ENCODE data around the gene ACOX3.

DNA sequence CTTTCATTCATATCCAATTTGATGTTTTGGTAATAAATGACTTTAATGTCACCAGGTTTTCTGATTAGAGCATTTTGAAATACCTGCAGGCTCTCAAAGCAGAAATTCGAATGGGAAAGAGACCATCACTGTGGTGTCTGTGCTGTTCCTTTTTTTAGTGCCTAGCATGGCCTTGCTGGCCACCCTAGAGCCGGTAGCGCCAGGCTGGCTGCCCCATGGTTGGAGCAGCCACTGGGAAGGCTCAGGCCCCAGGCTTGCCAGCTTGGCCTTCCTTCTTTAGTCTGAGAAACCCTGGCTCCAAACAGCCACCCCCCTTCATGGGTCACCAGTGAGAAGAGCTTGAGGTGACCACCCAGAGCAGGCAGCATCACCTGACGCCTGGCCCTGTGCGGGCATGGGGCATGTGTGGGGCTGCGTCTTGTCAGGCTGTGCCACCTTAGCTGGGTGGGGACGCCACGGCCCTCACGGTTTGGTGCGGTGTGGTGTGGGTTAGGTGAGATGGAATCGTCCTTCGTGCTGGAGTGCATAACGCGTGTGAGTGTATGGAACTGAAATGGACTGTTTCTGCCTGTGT is 30.0 kb upstream of the ACOX3 start:
- TF ChIP-seq, protein P1, sequence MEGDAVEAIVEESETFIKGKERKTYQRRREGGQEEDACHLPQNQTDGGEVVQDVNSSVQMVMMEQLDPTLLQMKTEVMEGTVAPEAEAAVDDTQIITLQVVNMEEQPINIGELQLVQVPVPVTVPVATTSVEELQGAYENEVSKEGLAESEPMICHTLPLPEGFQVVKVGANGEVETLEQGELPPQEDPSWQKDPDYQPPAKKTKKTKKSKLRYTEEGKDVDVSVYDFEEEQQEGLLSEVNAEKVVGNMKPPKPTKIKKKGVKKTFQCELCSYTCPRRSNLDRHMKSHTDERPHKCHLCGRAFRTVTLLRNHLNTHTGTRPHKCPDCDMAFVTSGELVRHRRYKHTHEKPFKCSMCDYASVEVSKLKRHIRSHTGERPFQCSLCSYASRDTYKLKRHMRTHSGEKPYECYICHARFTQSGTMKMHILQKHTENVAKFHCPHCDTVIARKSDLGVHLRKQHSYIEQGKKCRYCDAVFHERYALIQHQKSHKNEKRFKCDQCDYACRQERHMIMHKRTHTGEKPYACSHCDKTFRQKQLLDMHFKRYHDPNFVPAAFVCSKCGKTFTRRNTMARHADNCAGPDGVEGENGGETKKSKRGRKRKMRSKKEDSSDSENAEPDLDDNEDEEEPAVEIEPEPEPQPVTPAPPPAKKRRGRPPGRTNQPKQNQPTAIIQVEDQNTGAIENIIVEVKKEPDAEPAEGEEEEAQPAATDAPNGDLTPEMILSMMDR (tag by site-specific recombination; IDR thresholded peaks at IDR 0.05), result no peak
- TF ChIP-seq ZNF37A (tag by site-specific recombination; IDR thresholded peaks at IDR 0.05), result no peak
